ENCODE measurements around the gene POLD4. TPM values are rescaled to one million over a fixed set of nuclear protein-coding genes. Genes with fewer than 3 reads are reported as not detected.

POLD4 gene
- total and polyA plus RNA-seq, 2 of the 13 experiments (the other 11 are each of a cell fraction or from before 2014, with no cell fraction given) = 10.5 to 27.4 TPM

DNA sequence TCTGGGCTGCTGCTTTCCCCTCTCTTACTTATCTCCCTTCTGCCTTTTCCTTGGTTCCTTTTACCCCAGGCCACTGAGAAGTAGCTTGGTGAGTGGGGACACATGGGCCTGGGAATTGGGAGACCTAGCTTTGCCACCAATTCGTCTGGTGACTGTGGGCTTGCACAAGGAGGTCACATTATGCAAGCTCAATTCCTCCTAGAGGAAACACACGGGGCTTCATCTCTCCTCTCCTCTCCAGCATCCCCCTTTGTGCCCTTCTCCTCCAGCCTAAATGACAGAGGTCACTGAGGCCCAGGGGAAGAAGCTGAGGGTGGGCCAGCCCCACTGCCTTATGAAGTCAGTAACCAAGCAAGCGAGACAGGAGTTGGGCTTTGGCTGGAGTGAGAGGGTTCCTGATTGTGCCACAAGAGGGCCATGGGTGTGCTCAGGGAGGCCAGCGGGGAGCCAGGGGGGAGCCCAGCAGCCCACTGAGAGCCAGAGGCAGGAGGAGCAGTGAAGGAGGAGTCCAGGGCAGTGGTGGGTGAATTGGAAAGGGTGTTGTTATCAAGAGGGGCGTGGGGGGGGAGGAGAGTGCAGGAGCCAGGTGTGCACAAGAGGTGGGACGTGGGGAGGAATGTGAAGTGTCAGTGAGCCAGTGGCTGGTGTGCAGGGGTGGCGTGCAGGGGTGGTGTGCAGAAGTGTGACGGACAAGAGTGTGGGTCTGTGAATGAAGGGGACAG lies 18.0 kb upstream of the POLD4 start (continued):
- TF ChIP-seq ATF7-NPFF (CRISPR knock-in tag; IDR thresholded peaks at IDR 0.05; ENCODE audit: low read depth) = no peak
- TF ChIP-seq, protein P1, sequence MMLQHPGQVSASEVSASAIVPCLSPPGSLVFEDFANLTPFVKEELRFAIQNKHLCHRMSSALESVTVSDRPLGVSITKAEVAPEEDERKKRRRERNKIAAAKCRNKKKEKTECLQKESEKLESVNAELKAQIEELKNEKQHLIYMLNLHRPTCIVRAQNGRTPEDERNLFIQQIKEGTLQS (CRISPR knock-in tag; IDR thresholded peaks at IDR 0.05) = no peak
- no peak for TF ChIP-seq RFXANK (CRISPR knock-in tag; IDR thresholded peaks at IDR 0.05)
- TF ChIP-seq ZNF3 (CRISPR knock-in tag; IDR thresholded peaks at IDR 0.05) = no peak
- TF ChIP-seq ZNF468 (CRISPR knock-in tag; IDR thresholded peaks at IDR 0.05) = no peak
- TF ChIP-seq, protein P2, sequence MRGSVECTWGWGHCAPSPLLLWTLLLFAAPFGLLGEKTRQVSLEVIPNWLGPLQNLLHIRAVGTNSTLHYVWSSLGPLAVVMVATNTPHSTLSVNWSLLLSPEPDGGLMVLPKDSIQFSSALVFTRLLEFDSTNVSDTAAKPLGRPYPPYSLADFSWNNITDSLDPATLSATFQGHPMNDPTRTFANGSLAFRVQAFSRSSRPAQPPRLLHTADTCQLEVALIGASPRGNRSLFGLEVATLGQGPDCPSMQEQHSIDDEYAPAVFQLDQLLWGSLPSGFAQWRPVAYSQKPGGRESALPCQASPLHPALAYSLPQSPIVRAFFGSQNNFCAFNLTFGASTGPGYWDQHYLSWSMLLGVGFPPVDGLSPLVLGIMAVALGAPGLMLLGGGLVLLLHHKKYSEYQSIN (CRISPR knock-in tag; IDR thresholded peaks at IDR 0.05; ENCODE audit: borderline replicate concordance) = no peak
- no peak for TF ChIP-seq ZEB1 (IDR thresholded peaks at IDR 0.05; ENCODE audit: insufficient replicate concordance, low read depth)
- TF ChIP-seq, protein P3, sequence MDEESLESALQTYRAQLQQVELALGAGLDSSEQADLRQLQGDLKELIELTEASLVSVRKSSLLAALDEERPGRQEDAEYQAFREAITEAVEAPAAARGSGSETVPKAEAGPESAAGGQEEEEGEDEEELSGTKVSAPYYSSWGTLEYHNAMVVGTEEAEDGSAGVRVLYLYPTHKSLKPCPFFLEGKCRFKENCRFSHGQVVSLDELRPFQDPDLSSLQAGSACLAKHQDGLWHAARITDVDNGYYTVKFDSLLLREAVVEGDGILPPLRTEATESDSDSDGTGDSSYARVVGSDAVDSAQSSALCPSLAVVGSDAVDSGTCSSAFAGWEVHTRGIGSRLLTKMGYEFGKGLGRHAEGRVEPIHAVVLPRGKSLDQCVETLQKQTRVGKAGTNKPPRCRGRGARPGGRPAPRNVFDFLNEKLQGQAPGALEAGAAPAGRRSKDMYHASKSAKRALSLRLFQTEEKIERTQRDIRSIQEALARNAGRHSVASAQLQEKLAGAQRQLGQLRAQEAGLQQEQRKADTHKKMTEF (CRISPR knock-in tag; IDR thresholded peaks at IDR 0.05) = no peak

DNA sequence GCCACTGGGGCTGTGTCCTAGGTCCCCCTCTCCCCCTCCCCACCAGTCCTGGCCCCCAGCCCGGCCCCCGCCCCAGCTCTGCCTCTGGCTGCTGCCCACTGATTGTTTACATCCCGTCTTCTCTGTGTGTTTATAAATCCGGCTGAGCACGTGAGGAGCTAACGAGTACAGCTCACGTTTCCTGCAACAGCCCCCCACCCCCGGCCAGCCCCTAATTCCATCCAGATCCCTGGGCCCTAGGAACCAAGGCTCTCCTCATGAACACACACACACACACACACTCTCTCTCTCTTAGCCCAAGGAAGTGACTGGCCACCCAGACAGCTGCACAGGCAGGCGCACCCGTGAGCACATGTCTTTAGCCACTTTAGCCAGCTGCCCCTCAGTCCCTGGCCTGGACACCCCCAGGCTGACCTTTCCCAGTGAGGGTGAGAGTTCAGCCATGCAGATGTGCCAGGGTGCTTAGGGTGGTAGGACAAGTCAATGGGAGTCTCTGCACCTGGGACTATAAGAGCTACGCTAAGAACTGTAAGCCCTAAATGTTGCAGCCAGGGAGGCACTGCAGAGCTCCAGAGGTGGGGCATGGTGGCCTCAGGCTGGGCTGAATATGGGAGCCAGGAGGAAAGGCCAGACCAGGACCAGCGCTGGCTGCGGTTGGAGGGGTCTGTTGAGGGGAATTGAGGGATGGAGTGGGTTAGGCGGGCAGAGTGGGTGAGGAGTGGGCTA lies 17.2 kb upstream of the POLD4 start:
- intact Hi-C loops (cut with micrococcal nuclease; ENCODE audit: unreplicated experiment) = no loop called here
- no peaks in the 10 kb centered on the region for H3K36me3 ChIP-seq (replicated peaks in 1 of 2; ENCODE audit: control insufficient read depth in 1 of 2, insufficient read depth in 2 of 2, low read length in 2 of 2)
- no peaks in the 10 kb centered on the region for H3K79me2 ChIP-seq (ENCODE audit: insufficient read depth, low read length)
- ATAC-seq (no peak), DNase-seq (ENCODE audit: low spot score) (no peak), FAIRE-seq (no peak)
- no peak overlapping the region for H3K27ac ChIP-seq (ENCODE audit: extremely low read length, insufficient read depth, low read length)
- H3K4me2 ChIP-seq (ENCODE audit: low read depth, low read length) = no peak overlapping the region
- BruUV-seq (replicated peaks) = no TSS peak
- ChIA-PET CTCF (ENCODE audit: low intra/inter-chr PET ratio, low total read pairs) (interaction anchor here (1.5 kb wide), 1 partner anchor 12 kb away, joined by 5 read pairs; no protein-coding TSS in a partner anchor), POLR2A (interaction anchor here (1.3 to 18.5 kb wide), 2 partner anchors 11 to 17 kb away, joined by 3 to 365 read pairs; partner anchors contain the start of gene POLD4)
- in situ Hi-C loops (cut with HindIII; ENCODE audit: extremely low pct_ligation_motif_present, low pct_unique_long_range_greater_than_20kb) = no loop called here
- H3K9me3 ChIP-seq (ENCODE audit: low read length) = no peaks in the 10 kb centered on the region
- 82% methylated on average over 14 of the region's 14 CpGs for WGBS (ENCODE audit: low lambda C conversion rate)
- no peak overlapping the region for H3K4me3 ChIP-seq (replicated peaks in 1 of 3; ENCODE audit: insufficient read depth in 1 of 3, low read depth in 2 of 3, low read length in 3 of 3)
- TF ChIP-seq ZNF460 (CRISPR knock-in tag; IDR thresholded peaks at IDR 0.05; ENCODE audit: borderline replicate concordance) = no peak
- no peak for TF ChIP-seq TEAD3 (CRISPR knock-in tag; optimal IDR thresholded peaks at IDR 0.05; ENCODE audit: borderline replicate concordance)
- TF ChIP-seq TBL1XR1 (IDR thresholded peaks at IDR 0.05; ENCODE audit: borderline replicate concordance, low read length, partially characterized antibody) = no peak
- TF ChIP-seq, protein P2 (CRISPR knock-in tag; IDR thresholded peaks at IDR 0.05; ENCODE audit: borderline replicate concordance) = no peak
- TF ChIP-seq RCOR2 (CRISPR knock-in tag; IDR thresholded peaks at IDR 0.05) = no peak
- TF ChIP-seq KLF15 (CRISPR knock-in tag; IDR thresholded peaks at IDR 0.05; ENCODE audit: borderline replicate concordance) = no peak
- H3K9ac ChIP-seq (ENCODE audit: insufficient read depth, low read depth, low read length) = no peak overlapping the region
- H3K27me3 ChIP-seq (ENCODE audit: control insufficient read depth in 1 of 2, insufficient read depth in 2 of 2, low read length in 2 of 2) = peaks cover 1 to 8% of the 10 kb centered on the region in 2 experiments; a peak in 3 of 5 replicates
- no peaks in the 10 kb centered on the region for H4K20me1 ChIP-seq (ENCODE audit: insufficient read depth, low read length)
- no peak overlapping the region for H2AFZ ChIP-seq (ENCODE audit: low read length)
- peaks cover 26% of the 10 kb centered on the region for H3K4me1 ChIP-seq (ENCODE audit: insufficient read depth, low read length)
